Prostate gland (tissue), 2 donors: ENCODE results near the gene HDHD5.

Source experiments
- POLR2AphosphoS5 ChIP-seq: sonication (generic); formaldehyde crosslinking; IDR thresholded peaks from one replicate; pipeline ENCODE4 v1.6.1; 2017; ENCODE audit warnings: antibody characterized with exemption
- TF ChIP-seq, protein P1 (sequence below), 4 experiments: fragments of 200-600 bp in 2 of 4; fragments of 450-650 bp in 2 of 4; sonication (generic) in 2 of 4; IDR thresholded peaks; 1 replicate in 3 of 4; 2 replicates in 1 of 4; pipeline ENCODE4 v1.5.1; 2016 to 2019; ENCODE audit warnings: antibody characterized with exemption in 4 of 4, mild to moderate bottlenecking in 2 of 4, moderate library complexity in 2 of 4

- TF ChIP-seq, protein P1, sequence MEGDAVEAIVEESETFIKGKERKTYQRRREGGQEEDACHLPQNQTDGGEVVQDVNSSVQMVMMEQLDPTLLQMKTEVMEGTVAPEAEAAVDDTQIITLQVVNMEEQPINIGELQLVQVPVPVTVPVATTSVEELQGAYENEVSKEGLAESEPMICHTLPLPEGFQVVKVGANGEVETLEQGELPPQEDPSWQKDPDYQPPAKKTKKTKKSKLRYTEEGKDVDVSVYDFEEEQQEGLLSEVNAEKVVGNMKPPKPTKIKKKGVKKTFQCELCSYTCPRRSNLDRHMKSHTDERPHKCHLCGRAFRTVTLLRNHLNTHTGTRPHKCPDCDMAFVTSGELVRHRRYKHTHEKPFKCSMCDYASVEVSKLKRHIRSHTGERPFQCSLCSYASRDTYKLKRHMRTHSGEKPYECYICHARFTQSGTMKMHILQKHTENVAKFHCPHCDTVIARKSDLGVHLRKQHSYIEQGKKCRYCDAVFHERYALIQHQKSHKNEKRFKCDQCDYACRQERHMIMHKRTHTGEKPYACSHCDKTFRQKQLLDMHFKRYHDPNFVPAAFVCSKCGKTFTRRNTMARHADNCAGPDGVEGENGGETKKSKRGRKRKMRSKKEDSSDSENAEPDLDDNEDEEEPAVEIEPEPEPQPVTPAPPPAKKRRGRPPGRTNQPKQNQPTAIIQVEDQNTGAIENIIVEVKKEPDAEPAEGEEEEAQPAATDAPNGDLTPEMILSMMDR (IDR thresholded peaks at IDR 0.05) = no peak
- no peak for TF ChIP-seq POLR2AphosphoS5
Measured at GRCh38 chr22:17107547-17107810, 51.6 kb downstream of the HDHD5 start.
